Stimulated activated CD4-positive, alpha-beta T cell treated with anti-CD3 and anti-CD28 coated beads, Interleukin-12 subunit alpha, Interleukin-12 subunit beta, amount 100 ng/mL, for 48 hours (primary cell): ENCODE measurements around the gene DMAC2.
"Not testable (repeated sequence)": the region's sequence is repeated elsewhere in the genome, so short reads cannot be mapped to it uniquely, and the experiment has no call there.

ENCODE experiments used
- DNase-seq, 3 donors: peaks; one replicate each; pipeline ENCODE4 v3.0.0-alpha.2; 2020; ENCODE audit warnings: low read depth in 2 of 3, low spot score in 1 of 3

DMAC2 gene

DNA sequence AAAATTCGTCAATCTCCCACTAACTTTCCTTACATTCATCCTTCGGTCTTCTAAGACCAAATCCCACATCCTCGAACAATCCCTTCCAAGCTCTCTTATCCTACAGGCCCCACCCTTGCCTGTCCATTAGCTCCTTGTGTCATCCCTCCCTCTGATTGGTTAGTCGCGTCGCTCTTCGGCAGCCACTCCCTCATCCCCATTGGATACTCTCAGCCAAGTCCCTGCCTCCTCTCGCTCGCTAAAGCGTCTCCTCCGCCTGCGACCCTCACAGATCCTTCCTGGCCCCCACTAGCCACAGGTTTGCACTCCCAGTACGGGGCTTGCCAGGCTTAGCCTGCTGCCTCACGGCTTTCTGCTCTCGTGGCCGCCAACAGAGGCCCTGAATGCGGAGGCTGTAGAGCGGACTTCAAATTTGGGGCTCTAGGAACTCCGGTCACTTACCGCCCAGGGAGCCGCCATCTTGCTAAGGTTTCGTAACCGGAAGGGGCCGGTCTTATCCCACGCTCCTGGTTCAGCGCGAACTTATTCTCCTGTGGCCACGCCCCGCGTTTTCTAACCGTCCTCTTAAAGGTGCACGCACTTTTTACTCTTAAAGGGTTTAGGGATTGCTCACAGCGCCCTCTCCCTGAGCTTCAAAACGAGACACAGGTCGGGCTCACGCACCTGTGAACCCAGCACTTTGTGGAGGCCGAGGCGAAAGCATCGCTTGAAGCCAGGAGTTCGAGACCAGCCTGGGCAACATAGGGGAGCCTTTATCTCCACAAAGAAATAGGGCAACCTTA is at the start of gene DMAC2:
Gene DMAC2, minus strand, starts transcription at position 472 of the 782 bp plus-strand sequence. Its CDS starts 13 bp downstream, at position 459.
- peak; percentile 91 to 95 (median 95) for DNase-seq

DNA sequence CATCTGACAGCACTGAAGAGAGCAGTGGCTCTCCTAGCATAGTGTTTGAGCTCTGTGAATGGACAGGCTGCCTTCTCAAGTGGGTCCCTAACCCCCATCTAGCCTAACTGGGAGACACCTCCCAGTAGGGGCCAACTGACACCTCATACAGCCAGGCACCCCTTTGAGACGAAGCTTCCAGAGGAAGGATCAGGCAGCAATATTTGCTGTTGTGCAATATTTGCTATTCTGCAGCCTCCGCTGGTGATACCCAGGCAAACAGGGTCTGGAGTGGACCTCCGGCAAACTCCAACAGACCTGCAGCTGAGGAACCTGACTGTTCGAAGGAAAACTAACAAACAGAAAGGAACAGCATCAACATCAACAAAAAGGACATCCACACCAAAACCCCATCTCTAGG is 47.2 kb upstream of the DMAC2 start:
- DNase-seq = not testable (repeated sequence)

DNA sequence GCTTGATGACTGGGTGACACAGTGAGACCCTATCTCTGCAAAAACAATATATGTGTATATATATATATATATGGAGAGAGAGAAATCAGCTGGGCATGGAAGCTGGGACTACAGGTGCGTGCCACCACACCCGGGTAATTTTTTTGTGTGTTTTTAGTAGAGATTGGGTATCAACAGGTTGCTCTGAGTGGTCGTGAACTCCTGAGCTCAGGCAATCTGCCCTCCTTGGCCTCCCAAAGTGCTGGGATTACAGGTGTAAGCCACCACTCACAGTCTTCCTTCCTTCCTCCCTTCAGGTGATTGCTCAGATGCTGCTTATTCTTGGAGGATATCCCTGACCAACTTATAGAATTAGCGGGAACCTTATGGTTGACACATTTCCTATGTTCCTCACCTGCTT is 45.1 kb upstream of the DMAC2 start:
- no peak for DNase-seq

DNA sequence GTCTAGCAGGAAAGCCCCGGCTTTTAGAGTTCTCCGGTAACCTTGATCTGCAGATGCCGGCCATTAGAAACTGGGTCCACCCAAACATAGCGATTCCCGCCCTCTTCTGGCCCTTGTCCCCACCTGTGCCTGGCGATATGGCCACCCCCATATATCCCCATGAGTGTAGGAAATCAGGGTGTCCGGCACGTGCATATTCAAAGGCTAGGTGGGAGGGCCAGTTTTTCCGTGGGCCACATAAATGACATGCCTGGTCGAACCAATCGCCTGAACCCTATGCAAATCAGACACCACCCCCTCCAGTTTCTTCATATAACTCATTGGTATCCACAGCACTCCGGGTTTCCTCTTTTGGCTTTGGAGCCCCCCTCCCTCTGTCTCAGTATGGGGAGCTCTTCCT is 40.6 kb upstream of the DMAC2 start:
- no peak for DNase-seq

DNA sequence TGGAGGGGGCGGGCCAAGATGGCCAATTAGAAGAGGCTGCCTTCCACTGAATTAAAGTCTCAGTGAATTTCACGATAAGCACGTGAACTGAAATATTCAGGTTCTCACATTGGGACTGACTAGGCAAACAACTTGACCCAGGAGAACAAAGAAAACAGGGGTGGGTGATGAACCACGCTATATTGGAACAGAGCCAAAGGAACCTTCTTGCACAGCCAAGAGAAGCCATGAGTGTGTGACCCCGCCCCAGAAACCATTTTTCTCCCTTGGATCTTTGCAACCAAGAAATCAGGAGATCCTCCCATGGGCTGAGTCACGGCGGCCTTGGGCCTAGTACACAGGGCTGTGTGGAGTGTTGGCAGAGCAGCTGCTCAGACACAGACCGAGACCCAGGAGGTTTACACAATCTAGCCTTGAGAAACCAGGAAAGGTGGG is 40.1 kb upstream of the DMAC2 start:
- DNase-seq = no peak

DNA sequence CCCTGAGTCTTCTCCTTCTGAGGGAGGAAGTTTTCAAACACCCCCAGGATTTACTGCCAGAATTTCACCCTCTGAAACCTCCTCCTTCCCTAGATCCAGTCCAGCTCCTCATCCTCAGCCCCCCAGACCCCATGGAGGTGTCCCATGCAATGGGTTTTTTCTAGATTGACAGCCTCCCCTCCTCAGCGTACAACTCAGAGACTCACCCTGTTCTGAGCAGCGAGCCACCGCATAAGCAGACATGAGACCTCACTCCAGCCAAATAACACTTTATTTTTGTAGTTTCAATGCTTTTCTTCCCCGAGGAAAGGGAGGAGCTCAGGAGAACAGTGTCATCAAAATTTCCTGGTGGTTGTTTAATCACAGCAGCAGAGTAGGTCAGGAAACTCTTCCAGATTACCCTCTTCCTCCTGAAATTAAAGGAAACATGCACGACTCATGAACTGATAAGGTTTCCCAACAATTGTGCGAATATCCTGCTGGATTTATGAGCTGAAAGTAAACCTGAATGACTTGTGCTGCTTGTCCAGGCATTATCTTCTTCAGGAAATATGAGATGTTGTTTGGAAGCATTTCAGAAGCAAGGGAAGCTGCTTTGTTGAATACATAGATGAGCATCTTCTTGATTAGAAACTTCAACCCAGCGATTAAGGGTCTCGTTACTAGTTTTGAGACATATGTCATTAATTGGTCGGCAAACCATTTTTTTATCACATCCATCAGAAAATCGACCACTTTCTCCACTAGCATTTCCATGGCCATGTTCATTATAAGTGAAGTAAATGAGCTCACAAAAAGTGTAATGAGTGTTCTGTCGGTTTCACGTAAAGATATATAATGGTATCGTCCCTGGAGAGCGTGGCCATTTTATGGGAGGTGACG is 39.4 kb upstream of the DMAC2 start:
- DNase-seq = no peak

DNA sequence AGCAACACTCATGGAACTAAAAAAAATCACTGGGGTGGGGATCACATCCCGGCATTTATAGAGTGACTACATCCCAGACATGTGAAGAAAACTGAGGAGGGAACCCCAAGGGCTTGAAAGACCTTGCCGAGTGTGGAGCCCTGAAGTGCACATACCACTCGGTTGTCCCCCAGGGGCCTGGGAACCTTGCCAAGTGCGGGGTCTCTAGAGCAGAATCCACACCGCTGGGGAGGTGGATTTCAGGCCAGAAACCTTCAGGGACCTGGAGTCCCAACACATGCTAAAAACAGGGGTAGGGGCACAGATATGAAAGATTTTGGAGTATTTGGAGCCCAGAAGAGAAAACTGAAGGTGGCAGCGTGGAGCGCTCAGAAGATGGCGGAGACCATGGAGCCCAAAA is 38.5 kb upstream of the DMAC2 start:
- no peak for DNase-seq

DNA sequence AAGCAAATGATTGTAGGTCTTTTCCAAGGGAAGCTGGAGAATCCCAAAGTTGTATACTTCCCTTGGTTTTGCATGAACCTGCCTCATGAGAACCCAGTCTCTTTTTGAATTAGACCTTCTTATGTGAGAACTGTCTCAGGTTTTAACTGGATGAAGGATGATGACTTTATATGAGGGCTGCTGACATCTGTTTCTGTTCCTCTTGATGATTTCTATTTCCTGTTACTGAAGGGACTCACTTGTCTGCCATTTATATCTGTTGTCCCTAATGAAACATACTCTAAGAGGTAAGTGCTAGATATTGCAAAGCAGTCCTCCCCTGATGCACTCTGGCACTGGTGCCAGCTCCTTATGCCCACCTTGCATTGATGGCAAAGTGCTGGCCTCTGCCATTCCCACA is 36.9 kb upstream of the DMAC2 start:
- DNase-seq = no peak

DNA sequence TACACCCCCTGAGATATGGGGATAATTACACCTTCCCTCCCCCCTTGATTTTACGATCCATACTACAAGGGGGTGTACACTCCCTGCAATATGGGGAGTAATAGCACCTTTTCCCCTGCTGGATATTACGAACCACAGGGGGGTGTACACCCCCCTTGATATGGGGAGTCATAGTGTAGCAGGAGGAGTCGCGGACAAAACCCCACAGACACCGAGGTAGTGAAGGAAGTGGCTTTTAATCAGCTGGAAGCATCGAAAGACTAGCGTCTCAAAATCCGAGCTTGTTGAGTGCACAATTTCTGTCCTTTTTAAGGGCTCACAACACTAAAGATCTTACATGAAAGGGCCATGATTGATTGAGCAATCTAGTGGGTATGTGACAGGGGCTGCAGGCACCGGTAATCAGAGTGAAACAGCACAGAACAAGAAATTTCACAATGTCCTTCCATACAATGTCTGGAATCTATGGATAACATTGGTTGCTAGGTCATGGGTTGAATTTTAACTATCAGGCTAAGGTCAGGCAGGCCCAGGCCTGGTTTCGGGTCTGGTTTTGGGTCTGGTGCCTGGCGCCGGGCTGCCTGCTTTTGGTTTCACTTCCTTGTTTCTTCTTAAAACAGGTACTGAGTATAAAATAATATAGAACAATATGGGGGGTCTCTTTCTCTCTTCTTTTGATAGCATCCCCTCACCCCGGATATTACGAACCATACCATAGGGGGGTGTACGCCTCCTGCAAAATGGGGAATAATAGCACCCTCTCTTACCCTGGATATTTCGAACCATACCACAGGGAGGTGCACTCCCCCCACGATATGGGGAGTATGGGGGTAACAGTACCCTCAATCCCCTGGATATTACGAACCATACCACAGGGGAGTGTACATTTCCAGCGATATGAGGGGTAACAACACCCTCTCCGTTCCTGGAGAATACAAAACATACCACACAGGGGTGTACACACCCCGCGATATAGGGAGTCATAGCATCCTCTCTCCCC is 23.8 kb upstream of the DMAC2 start:
- DNase-seq = not testable (repeated sequence)

DNA sequence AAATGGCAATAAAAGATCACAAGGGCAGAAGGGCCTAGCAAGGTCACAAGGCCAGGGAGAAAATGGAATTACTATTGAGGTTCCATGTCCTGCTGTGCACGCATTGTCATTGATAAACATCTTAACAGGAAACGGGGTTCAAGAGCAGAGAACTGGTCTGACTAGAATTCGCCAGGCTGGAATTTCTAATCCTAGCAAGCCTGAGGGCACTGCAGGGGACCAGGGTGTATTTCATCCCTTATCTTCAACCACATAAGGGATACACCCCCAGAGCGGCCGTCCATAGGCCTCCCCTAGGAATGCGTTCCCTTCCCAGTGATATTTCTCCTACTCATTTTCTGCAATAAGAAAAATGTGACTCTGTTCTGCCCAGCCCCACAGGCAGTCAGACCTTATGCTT is 22.8 kb upstream of the DMAC2 start:
- DNase-seq = no peak

DNA sequence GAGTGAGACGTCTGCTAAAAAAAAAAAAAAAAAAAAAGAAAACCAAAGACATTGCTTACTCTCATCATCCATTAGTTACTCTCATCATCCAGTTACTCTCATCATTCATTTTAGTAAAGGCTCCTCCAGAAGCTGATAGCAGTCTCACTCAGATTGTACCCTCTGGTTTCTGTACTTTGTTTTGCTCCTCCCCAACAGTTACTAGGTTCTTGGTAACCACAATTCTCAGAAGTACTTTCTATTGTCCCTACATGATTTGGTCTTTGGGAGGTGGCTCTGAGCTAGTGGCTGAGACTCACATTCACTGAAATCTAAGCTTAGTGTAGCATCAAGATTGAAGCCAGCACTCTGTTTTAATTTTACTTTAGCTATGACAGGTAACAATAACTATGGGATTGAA is 17.5 kb upstream of the DMAC2 start:
- no peak for DNase-seq

DNA sequence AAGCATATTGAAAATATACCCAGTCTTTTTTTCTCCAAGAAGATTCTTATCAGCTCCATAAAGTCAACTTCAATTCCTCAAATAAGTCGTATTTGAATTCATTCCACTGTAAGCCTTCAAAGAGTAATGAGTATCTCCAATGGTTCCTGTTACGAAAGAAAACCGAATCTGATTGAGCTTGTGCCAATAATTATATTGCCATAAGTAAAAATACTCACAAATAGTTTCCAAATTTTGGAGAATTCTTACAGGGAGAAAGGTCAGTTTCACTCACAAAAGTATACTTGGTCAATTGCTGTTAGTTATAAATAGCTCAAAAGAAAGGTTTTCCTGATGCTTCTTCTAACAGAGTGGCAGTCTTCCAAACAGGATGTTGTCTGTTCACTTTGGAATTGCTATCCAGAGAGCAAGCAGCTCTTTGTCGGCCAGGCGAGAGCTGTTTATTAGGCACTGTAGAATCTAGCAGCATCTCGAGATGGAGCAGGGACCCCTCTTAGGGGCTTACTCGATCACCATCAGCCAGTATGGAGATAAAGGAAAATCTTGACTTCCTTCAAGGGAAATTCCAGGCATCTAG is 16.7 kb upstream of the DMAC2 start:
- no peak for DNase-seq

DNA sequence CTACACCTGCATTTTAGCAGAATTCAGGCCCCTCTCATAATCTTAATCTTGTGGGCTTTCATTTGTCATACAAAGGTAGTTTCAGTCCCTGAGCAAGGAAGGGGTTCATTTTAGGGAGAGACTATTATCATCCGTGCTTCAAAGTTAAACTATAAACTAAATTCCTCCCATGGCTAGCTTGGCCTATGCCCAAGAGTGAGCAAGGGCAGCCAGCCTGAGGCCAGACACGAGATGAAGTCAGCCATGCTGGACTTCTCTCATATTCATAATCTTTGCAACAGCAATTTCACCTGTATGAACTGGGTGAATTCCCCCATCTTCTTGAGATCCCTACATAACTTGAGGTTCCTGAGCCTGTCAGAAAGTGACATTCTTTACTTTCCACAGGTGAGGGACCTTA is 16.2 kb upstream of the DMAC2 start:
- DNase-seq = no peak

DNA sequence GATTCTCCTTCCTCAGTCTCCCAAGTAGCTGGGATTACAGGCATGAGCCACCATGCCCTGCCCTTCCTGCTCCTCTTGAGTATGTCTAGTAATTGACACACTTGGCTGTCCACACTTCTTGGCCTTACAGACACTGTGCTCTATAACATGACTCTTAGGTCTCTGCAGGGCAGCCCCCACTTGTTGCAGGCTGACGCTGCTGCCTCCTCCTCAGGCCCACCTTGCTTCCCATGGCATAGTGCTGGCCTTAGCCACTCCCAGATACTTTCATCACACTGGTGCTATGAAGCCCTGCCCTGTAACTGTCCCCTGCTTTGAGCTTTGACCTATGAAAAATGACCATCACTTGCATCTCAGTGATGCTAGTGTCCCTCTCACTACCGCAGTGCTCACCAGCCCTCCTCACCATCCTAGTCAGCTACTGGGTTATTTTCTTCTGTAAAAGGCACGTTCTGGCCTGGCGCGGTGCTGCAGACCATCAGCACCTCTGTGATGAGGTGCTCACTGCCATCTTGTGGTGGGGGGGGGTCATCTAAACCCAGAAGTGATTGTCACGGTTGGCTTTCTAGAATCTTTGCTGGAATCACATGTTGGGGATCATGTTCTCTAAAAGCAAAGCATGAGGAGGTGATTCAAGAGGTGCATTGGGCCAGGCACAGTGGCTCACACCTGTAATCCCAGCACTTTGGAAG is 13.0 kb upstream of the DMAC2 start:
- no peak for DNase-seq

DNA sequence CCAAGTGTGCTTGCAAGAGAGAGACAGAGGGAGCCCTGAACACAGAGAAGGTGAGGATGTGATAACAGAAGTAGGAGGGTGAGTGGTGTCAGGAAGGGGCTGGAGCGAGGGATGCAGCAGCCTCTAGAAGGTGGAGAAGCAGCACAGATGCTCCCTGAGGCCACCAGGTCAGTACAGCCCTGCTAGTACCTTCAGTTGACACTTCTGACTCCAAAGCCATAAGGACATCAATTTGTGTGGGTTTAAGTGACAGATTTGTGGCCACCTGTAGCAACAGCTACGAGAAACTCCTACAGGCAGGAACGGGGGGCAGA is 10.1 kb upstream of the DMAC2 start:
- no peak for DNase-seq

DNA sequence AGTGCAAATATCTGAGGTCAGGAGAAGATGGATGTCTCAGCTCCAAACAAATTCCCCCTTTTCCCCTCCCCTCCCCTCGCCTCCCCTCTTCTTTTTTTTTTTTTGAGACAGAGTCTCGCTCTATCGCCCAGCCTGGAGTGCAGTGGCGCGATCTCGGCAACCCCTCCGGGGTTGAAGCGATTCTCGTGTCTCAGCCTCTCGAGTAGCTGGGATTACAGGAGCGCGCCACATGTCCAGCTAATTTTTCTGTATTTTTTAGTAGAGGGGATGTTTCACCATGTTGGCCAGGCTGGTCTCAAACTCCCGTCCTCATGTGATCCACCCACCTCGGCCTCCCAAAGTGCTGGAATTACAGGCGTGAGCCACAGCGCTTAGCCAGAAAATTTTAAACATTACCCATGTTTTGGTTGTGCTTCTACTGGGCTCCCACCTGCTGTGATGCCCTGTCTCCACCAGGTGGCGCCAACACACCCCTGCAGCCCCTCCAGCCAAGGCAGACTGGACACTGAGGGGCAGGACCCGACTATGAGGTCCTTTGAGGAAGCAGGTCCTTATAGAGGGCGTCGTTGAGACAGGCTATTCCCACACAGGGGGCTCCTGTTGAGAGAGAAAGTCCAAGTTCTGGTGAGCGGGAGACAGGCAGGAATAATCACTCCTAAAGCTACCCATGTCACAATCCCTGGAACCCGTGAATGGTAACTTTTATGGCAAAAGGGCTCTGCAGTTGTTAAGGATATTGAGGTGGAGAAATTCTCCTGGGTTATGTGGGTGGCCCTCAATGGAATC is 9.6 kb upstream of the DMAC2 start:
- peak; percentile 47 to 71 (median 57) for DNase-seq

DNA sequence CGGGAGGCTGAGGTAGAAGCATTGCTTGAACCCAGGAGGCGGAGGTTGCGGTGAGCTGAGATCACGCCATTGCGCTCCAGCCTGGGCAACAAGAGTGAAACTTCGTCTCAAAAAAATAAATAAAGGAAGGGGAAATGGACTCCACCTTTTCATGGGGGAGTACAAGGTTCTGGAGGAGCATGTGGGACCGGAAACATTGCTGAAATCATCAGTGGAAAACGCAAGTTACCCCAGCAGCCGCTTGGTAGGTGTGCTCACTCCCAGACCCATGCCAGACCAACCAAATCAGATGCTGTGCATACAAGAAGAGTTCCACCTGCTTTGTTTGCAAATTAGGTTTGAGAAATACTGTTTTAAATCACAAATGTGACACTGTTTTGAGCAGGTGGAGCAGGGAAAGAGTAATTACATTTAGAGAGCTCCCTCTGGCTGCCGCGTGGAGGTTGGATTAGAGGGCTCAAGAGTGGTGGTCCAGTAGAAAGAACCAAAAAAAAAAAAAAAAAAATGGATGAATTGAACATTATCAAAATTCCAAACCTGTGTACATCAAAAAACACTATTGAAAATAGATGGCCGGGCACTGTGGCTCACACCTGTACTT is 8.1 kb upstream of the DMAC2 start:
- DNase-seq = no peak

DNA sequence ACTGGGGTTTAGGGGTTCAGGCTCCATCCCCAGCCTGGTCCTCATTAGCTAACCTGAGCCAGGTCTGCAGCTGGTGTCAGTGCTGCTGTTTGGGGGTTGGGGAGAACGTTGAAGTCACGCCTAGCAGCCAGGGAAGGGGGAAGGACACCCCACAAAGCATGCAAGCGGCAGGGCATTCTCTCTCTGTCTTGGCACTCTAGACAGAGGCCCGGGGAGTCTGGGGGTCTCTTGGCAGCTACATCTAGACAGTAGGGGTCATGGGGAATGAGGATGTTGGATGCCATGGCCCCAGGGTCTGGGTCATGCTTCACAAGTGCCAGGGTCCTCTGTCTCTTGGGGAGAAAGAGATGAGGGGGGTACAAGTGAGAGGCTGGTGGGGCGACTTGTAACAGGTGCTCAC is 5.9 kb upstream of the DMAC2 start:
- DNase-seq = no peak

DNA sequence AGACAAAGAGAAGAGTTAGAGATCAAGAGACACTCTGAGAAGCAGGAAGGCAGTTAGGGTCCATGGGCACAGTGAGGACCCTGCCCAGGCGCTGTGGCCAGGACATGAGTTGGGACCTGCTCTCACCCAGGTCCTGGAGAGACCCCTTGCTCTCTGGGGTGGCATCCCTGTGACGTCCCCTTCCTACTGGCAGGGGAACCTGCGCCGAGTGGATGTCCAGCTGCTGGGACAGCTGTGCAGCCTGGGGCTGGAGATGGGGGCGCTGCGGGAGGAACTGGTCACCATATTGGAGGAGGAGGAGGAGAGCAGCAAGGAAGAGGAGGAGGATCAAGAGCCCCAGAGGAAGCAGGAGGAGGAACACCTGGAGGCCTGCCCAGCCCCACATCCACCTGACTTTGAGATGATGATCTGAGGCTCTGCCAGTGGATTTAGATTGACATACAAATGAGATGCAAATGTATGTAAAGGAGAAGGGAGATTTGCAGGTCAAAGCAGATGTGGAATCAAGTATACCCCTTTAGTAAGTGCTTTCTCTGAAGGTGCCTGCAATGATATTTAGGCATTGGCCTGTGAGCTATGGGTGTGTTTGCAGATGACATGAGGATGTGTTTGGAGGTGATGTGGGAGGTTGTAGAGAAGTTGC is 4.2 kb upstream of the DMAC2 start:
- DNase-seq = no peak
